ENCODE data around the gene CAPNS1. TPM values are rescaled to one million over a fixed set of nuclear protein-coding genes. Genes with fewer than 3 reads are reported as not detected.

The CAPNS1 gene
- total RNA-seq, 4 donors from 2014 or later = 222 to 304 (median 248) TPM

DNA sequence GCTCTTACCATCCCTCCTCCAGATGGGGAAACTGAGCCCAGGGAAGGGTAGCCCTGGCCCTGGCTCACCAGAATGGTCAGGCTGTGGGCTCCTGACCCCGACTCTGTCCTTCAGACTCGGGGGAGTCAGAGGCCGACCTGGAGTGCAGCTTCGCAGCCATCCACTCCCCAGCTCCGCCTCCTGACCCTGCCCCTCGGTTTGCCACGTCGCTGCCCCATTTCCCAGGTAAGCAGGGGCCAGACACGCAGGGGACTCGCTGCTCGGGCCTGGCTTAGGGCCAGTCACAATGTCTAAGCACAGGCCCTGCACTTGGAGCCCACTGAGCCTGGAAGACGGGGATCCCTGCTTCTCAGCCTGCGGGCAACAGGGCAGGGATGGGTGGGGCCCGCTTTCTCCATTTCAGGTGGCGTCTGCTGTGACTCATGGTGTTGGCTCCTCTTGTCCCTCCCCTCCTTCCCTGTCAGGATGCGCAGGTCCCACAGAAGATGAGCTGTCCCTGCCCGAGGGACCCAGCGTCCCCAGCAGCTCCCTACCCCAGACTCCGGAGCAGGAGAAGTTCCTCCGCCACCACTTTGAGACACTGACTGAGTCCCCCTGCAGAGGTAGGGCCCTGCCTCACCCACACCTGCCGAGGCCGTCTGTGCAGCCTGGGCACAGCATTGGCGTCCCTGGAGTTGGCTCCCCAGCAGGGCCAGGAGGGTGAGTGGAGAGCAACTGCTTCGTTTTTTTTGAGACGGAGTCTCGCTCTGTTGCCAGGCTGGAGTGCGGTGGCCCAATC lies 38.1 kb upstream of the CAPNS1 start:
- WGBS, 2 donors (ENCODE audit: low coverage in 1 of 2) = 91 to 100% methylated on average over 2 to 27 of the region's 27 CpGs
- Histone ChIP-seq H3K36me3 (no peaks in the 10 kb centered on the region), H3K4me3 (no peak overlapping the region), H3K4me1 (no peaks in the 10 kb centered on the region), H3K9me3 (no peaks in the 10 kb centered on the region), H3K27ac (no peak overlapping the region), H3K27me3 (no peaks in the 10 kb centered on the region)
- TF ChIP-seq EP300 (IDR thresholded peaks at IDR 0.05; ENCODE audit: low read depth) = no peak
- TF ChIP-seq POLR2AphosphoS5 (IDR thresholded peaks at IDR 0.05) = no peak
- in situ Hi-C loops (cut with MboI; ENCODE audit: low pct_ligation_motif_present in 1 of 4, low pct_unique_long_range_greater_than_20kb in 1 of 4, low sequenced_read_pairs in 3 of 4) (no loop called here), intact Hi-C loops (cut with DNase I; ENCODE audit: low total_unique reads) (no loop called here)
- no peak for DNase-seq

DNA sequence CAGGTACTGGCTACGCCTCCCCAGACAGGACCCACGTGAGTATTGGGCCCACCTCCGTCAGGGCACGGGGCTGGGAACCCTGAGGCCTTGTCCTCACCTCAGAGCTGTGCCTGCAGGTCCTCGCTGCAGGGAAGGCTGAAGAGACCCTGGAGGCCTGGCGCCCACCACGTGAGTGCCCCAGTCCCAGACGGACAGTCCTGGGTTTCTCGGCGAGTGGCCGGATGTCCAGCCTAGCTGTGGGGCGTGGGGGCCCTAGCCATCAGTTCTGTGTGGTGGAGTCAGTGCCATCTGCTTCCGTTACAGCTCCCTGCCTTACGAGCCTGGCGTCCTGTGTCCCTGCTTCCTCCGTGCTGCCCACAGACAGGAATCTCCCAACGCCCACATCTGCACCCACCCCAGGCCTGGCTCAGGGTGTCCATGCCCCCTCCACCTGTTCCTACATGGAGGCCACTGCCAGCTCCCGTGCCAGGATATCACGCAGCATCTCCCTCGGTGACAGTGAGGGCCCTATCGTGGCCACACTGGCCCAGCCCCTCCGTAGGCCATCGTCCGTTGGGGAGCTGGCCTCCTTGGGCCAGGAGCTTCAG lies 36.7 kb upstream of the CAPNS1 start:
- H3K36me3 ChIP-seq = no peaks in the 10 kb centered on the region
- H3K4me3 ChIP-seq = no peak overlapping the region
- in situ Hi-C loops (cut with MboI; ENCODE audit: low pct_ligation_motif_present in 1 of 4, low pct_unique_long_range_greater_than_20kb in 1 of 4, low sequenced_read_pairs in 3 of 4) = no loop called here
- no peaks in the 10 kb centered on the region for H3K27me3 ChIP-seq
- intact Hi-C loops (cut with DNase I; ENCODE audit: low total_unique reads) = no loop called here
- 95% methylated on average over 23 of the region's 24 CpGs; no CpG with 5 or more reads in 1 of the 2 donors for WGBS, 2 donors (ENCODE audit: low coverage in 1 of 2)
- no peak overlapping the region for H3K27ac ChIP-seq
- TF ChIP-seq, protein P1, sequence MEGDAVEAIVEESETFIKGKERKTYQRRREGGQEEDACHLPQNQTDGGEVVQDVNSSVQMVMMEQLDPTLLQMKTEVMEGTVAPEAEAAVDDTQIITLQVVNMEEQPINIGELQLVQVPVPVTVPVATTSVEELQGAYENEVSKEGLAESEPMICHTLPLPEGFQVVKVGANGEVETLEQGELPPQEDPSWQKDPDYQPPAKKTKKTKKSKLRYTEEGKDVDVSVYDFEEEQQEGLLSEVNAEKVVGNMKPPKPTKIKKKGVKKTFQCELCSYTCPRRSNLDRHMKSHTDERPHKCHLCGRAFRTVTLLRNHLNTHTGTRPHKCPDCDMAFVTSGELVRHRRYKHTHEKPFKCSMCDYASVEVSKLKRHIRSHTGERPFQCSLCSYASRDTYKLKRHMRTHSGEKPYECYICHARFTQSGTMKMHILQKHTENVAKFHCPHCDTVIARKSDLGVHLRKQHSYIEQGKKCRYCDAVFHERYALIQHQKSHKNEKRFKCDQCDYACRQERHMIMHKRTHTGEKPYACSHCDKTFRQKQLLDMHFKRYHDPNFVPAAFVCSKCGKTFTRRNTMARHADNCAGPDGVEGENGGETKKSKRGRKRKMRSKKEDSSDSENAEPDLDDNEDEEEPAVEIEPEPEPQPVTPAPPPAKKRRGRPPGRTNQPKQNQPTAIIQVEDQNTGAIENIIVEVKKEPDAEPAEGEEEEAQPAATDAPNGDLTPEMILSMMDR (IDR thresholded peaks at IDR 0.05) = no peak
- TF ChIP-seq POLR2A (IDR thresholded peaks at IDR 0.05) = no peak
- TF ChIP-seq EP300 (IDR thresholded peaks at IDR 0.05; ENCODE audit: low read depth) = no peak
- no peak for TF ChIP-seq POLR2AphosphoS5 (IDR thresholded peaks at IDR 0.05)
- H3K9me3 ChIP-seq = no peaks in the 10 kb centered on the region
- DNase-seq = no peak
- H3K4me1 ChIP-seq = no peaks in the 10 kb centered on the region

- 78 to 89% methylated on average over 3 to 12 of the region's 12 CpGs for WGBS, 2 donors (ENCODE audit: low coverage in 1 of 2)
- no peak overlapping the region for H3K27ac ChIP-seq
- in situ Hi-C loops (cut with MboI; ENCODE audit: low pct_ligation_motif_present in 1 of 4, low pct_unique_long_range_greater_than_20kb in 1 of 4, low sequenced_read_pairs in 3 of 4) = no loop called here
- H3K4me3 ChIP-seq = no peak overlapping the region
- no peaks in the 10 kb centered on the region for H3K36me3 ChIP-seq
- H3K4me1 ChIP-seq = no peaks in the 10 kb centered on the region
- no peaks in the 10 kb centered on the region for H3K27me3 ChIP-seq
- DNase-seq = no peak
- TF ChIP-seq, protein P1 (IDR thresholded peaks at IDR 0.05) = no peak
- TF ChIP-seq POLR2AphosphoS5 (IDR thresholded peaks at IDR 0.05) (no peak), POLR2A (IDR thresholded peaks at IDR 0.05) (no peak), EP300 (IDR thresholded peaks at IDR 0.05; ENCODE audit: low read depth) (no peak)
- intact Hi-C loops (cut with DNase I; ENCODE audit: low total_unique reads) = no loop called here
- H3K9me3 ChIP-seq = no peaks in the 10 kb centered on the region
Measured at GRCh38 chr19:36103842-36104552, 35.9 kb upstream of the CAPNS1 start.

DNA sequence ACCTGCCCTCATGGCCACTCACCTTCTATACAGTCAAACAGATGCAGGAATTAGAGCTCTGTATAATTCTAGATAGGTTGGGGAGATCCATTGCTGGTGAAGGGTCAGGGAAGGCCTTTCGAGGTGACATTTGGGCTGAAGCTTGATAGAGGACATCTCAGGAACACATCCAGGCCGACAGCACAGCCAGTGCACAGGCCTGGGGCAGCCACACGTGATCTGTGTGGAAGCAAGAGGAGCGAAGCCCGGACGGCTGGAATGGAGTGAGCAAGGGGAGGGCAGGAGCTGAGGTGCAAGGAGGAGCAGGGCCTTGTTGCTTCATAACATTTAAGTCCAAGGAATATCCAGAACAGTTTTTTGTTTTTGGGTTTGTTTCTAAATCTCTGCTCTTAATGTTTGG lies 33.4 kb upstream of the CAPNS1 start:
- no peak for DNase-seq
- Histone ChIP-seq H3K27ac (no peak overlapping the region), H3K9me3 (no peaks in the 10 kb centered on the region), H3K4me1 (no peaks in the 10 kb centered on the region), H3K36me3 (no peaks in the 10 kb centered on the region), H3K27me3 (no peaks in the 10 kb centered on the region), H3K4me3 (no peak overlapping the region)
- TF ChIP-seq, protein P1 (IDR thresholded peaks at IDR 0.05) = no peak
- no peak for TF ChIP-seq POLR2AphosphoS5 (IDR thresholded peaks at IDR 0.05)
- no peak for TF ChIP-seq POLR2A (IDR thresholded peaks at IDR 0.05)
- TF ChIP-seq EP300 (IDR thresholded peaks at IDR 0.05; ENCODE audit: low read depth) = no peak
- intact Hi-C loops (cut with DNase I; ENCODE audit: low total_unique reads) (no loop called here), in situ Hi-C loops (cut with MboI; ENCODE audit: low pct_ligation_motif_present in 1 of 4, low pct_unique_long_range_greater_than_20kb in 1 of 4, low sequenced_read_pairs in 3 of 4) (no loop called here)
- WGBS, 2 donors (ENCODE audit: low coverage in 1 of 2) = 89 to 92% methylated on average over 2 to 6 of the region's 6 CpGs
